CD4-positive, alpha-beta memory T cell (primary cell): Measurements from ENCODE around the gene CFAP65. TPM values are rescaled to one million over a fixed set of nuclear protein-coding genes. Genes with fewer than 3 reads are reported as not detected.

Experiments used
- CTCF ChIA-PET: fragments of 350-600 bp; sonication (Branson Sonifier 250); formaldehyde crosslinking; loops from one replicate; lab custom pipeline; 2021; ENCODE audit warnings: inconsistent platforms; ENCODE audit not compliant: partially characterized antibody; lab: Charles Lee
- POLR2A ChIA-PET: fragments of 350-600 bp; sonication (Branson Sonifier 250); formaldehyde crosslinking; loops from one replicate; lab custom pipeline; 2021; ENCODE audit not compliant: partially characterized antibody; lab: Charles Lee
- DNase-seq, 5 donors: peaks; one replicate each; pipeline versions ENCODE4 v3.0.0 to v3.0.0-alpha.2; 2020 to 2022; ENCODE audit warnings: mixed read lengths in 1 of 5
- H3K27ac ChIP-seq: one replicate; pipeline ENCODE4 v1.7.0; 2013; ENCODE audit warnings: low read depth, low read length
- H3K27me3 ChIP-seq: 2 replicates; pipeline ENCODE4 v1.7.0; 2013; ENCODE audit warnings: mild to moderate bottlenecking, low read length, moderate library complexity; ENCODE audit not compliant: insufficient read depth
- H3K36me3 ChIP-seq: 2 replicates; pipeline ENCODE4 v1.7.0; 2013; ENCODE audit warnings: mild to moderate bottlenecking, low read length, moderate library complexity; ENCODE audit not compliant: insufficient read depth
- H3K4me1 ChIP-seq: 2 replicates; pipeline ENCODE4 v1.7.0; 2013; ENCODE audit warnings: mild to moderate bottlenecking, low read length, moderate library complexity; ENCODE audit not compliant: insufficient read depth
- H3K4me3 ChIP-seq, 2 donors: one replicate each; pipeline ENCODE4 v1.7.0; 2013; ENCODE audit warnings: low read length in 2 of 2, mild to moderate bottlenecking in 1 of 2
- H3K9me3 ChIP-seq, 2 donors: one replicate each; pipeline ENCODE4 v1.7.0; 2013; ENCODE audit warnings: low read length in 2 of 2, control low read depth in 1 of 2; ENCODE audit not compliant: control insufficient read depth in 1 of 2
- H3K27ac Mint-ChIP-seq, 7 donors: one replicate each; pipeline ENCODE4 v1.8.0; 2020 to 2021; ENCODE audit warnings: mixed read lengths in 7 of 7, mild to moderate bottlenecking in 6 of 7, inconsistent platforms in 3 of 7, moderate library complexity in 3 of 7
- H3K27me3 Mint-ChIP-seq, 2 donors: one replicate each; pipeline ENCODE4 v1.8.0; 2020 to 2021; ENCODE audit warnings: mixed read lengths in 2 of 2
- H3K36me3 Mint-ChIP-seq, 2 donors: one replicate each; pipeline ENCODE4 v1.8.0; 2020 to 2021; ENCODE audit warnings: mixed read lengths in 2 of 2, inconsistent platforms in 1 of 2, mild to moderate bottlenecking in 1 of 2
- H3K4me1 Mint-ChIP-seq, 4 donors: one replicate each; pipeline ENCODE4 v1.8.0; 2020 to 2021; ENCODE audit warnings: mixed read lengths in 4 of 4, mild to moderate bottlenecking in 1 of 4
- H3K4me3 Mint-ChIP-seq, 8 donors: one replicate each; pipeline ENCODE4 v1.8.0; 2020 to 2021; ENCODE audit warnings: mixed read lengths in 8 of 8, mild to moderate bottlenecking in 7 of 8, moderate library complexity in 6 of 8, inconsistent platforms in 3 of 8
- H3K9me3 Mint-ChIP-seq, 8 donors: one replicate each; pipeline ENCODE4 v1.8.0; 2020 to 2021; ENCODE audit warnings: mixed read lengths in 8 of 8, mild to moderate bottlenecking in 5 of 8, inconsistent platforms in 3 of 8, moderate library complexity in 1 of 8
- intact Hi-C: fragments of 100-400 bp; cut with micrococcal nuclease; formaldehyde crosslinking; loops from one replicate; pipeline ENCODE4 v1.15.1; 2023
- polyA plus RNA-seq, 2 donors: library from polyadenylated mRNA; unstranded; fragments of 300-500 nt; fragmentation: Illumina TruSeq; gene quantifications; one replicate each; pipeline ENCODE4 v1.2.3, GENCODE V29; 2021
- total RNA-seq, 2 experiments: library from RNA; stranded (reverse); gene quantifications; one replicate each; pipeline ENCODE4 v1.2.3, GENCODE V29; 2021

The CFAP65 gene
- total and polyA plus RNA-seq, 4 experiments from 2014 or later: not detected

DNA sequence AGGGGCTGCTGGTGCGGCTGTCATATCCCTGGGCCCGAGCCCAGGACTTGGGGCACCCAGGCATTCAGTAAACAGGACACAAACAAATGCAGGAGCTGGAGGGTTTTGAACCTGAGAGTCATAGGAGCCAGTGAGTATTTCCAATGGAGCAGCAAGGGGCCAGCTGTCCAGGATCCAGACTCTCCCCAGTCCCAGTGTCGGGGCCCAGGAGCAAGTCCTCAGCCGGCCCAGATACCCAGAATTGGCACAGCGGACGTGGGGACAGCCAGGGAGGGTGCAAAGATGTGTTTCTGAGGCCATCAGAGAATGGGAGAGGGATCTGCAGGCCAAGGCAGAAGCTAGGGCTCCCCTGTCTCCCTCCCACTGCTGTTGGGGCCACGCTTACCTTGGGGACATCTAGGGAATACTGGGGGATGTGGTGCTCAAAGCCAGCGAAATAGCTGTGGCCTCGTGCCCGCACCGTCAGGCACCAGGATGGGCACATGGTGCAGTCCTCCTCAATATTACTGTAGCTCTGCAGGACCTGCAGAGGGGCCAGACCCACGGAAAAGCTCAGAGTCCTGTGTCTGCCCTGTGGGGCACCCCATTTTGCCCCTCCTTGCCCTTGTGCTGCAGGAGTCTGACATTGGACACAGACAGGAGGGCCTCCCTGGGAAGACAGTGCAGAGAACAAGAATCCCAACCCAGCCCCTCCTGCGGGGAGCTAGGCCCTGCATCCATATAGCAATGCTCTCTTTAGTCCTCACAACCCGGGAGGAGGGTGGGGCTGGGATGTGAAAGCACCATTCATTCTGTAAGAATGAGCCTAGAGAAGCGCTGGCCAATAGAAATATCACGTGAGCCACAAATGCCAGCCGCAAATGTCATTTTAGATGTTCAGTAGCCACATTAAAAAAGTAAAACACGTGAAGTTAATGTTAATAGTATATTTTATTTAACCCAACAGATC is 15.4 kb downstream of the CFAP65 start:
- H3K9me3 Mint-ChIP-seq: no peaks in the 10 kb centered on the region
- H3K27ac ChIP-seq: no peak overlapping the region
- H3K36me3 Mint-ChIP-seq: no peaks in the 10 kb centered on the region
- ChIA-PET CTCF (interaction anchor here (1.3 to 3.2 kb wide), 4 partner anchors 17 to 131 kb away, joined by 3 to 19 read pairs (median 6); no protein-coding TSS in a partner anchor), POLR2A (no interaction called here)
- H3K4me3 ChIP-seq: no peak overlapping the region
- H3K27me3 Mint-ChIP-seq: peaks cover 8 to 11% of the 10 kb centered on the region in 2 donors
- no peaks in the 10 kb centered on the region for H3K36me3 ChIP-seq
- H3K27ac Mint-ChIP-seq: no peak overlapping the region
- H3K4me3 Mint-ChIP-seq: no peak overlapping the region
- intact Hi-C loops: no loop called here
- H3K4me1 Mint-ChIP-seq: peaks cover 0 to 1% (median 0%) of the 10 kb centered on the region in 4 donors
- no peaks in the 10 kb centered on the region for H3K27me3 ChIP-seq
- no peaks in the 10 kb centered on the region for H3K4me1 ChIP-seq
- DNase-seq: no peak
- H3K9me3 ChIP-seq: no peaks in the 10 kb centered on the region

DNA sequence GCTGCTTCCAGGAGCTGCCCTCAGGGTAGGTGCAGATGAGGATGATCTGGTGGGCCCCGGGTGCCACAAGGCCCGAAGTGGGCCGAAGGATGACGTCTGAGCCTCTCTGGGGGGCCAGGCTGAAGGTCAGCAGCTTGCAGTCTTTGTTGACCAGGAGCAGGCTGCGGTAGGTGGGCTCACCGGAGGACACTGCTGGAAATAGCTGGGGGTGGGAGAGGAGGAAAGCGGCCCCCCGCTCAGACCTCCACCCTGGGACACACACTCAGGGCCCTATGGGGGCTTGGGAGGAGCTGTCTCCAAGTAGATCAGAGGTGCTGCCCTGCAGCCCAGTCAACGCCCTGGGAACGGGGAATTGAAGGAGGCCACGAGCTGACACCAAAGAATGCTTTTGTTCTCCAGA is 17.3 kb downstream of the CFAP65 start:
- H3K9me3 Mint-ChIP-seq: no peaks in the 10 kb centered on the region
- H3K4me1 Mint-ChIP-seq: no peaks in the 10 kb centered on the region
- intact Hi-C loops: no loop called here

DNA sequence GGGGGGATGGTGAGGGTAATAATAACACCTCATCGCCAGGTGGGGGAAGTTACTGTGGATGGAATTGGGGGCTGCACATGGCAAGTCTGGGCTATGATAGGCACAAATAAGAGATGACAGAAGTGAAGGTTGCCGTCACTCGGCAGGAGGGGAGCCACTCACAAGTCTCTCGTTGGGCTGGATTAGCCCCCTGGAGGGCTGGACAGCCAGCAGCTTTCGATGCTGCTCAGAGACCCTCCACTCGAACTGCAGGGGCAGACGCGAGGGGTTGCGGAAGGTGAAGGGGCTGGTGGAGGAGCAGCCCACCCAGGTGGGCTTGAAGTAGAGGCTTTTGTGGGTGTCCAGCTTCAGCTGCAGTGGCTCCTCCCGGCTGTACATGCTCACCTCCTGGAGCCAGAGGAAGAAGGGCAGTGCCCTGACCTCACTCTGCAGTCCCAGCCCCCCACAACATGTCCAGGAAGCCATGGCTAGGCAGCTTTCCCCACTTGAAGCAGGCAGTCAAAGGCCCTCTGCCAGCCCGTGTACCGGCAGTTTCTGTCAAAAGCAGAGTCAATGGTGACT is 18.2 kb downstream of the CFAP65 start:
- no peak overlapping the region for H3K4me3 Mint-ChIP-seq
- ChIA-PET POLR2A (no interaction called here), CTCF (no interaction called here)
- H3K4me1 Mint-ChIP-seq: no peaks in the 10 kb centered on the region
- no peak for DNase-seq
- H3K9me3 Mint-ChIP-seq: no peaks in the 10 kb centered on the region
- intact Hi-C loops: no loop called here
- Histone ChIP-seq H3K27me3 (no peaks in the 10 kb centered on the region), H3K9me3 (no peaks in the 10 kb centered on the region), H3K27ac (no peak overlapping the region), H3K4me3 (no peak overlapping the region), H3K36me3 (no peaks in the 10 kb centered on the region), H3K4me1 (no peaks in the 10 kb centered on the region)
- H3K27ac Mint-ChIP-seq: no peak overlapping the region
- no peaks in the 10 kb centered on the region for H3K36me3 Mint-ChIP-seq
- peaks cover 4 to 6% of the 10 kb centered on the region in 2 donors for H3K27me3 Mint-ChIP-seq

More for the DNA sequence above, 17.3 kb downstream of the CFAP65 start:
- H3K27ac Mint-ChIP-seq: no peak overlapping the region
- POLR2A ChIA-PET: no interaction called here
- peaks cover 3 to 5% of the 10 kb centered on the region in 2 donors for H3K27me3 Mint-ChIP-seq
- Histone ChIP-seq H3K4me3 (no peak overlapping the region), H3K9me3 (no peaks in the 10 kb centered on the region), H3K27ac (no peak overlapping the region), H3K4me1 (no peaks in the 10 kb centered on the region), H3K36me3 (no peaks in the 10 kb centered on the region), H3K27me3 (no peaks in the 10 kb centered on the region)
- DNase-seq: no peak
- H3K4me3 Mint-ChIP-seq: no peak overlapping the region
- no peaks in the 10 kb centered on the region for H3K36me3 Mint-ChIP-seq
- CTCF ChIA-PET: interaction anchor here (0.7 to 2.6 kb wide), 3 partner anchors 12 to 29 kb away, joined by 3 to 7 read pairs (median 4); no protein-coding TSS in a partner anchor

DNA sequence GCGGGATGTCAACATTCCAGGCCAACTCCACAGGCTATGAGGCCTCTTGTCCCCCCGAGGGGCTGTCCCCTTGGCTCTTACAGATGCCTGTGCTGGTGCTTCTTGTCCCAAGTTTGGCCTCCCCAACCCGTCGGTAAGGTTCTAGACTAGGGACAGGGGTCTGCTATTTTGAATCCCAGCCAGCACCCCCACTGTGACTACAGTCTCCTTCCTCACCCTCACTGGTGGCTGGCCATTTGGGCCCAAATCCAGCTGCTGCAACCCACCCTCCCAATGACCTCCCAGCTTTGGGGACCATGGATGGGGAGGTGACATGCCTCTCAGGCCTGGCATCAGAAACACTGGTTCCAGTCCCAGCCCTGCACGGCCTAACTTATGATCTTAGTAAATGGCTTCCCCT is 18.7 kb downstream of the CFAP65 start:
- Histone ChIP-seq H3K4me1 (no peaks in the 10 kb centered on the region), H3K27ac (no peak overlapping the region), H3K27me3 (no peaks in the 10 kb centered on the region), H3K4me3 (no peak overlapping the region), H3K36me3 (no peaks in the 10 kb centered on the region), H3K9me3 (no peaks in the 10 kb centered on the region)
- H3K4me3 Mint-ChIP-seq: no peak overlapping the region
- intact Hi-C loops: no loop called here
- H3K36me3 Mint-ChIP-seq: no peaks in the 10 kb centered on the region
- no peak for DNase-seq
- no peaks in the 10 kb centered on the region for H3K9me3 Mint-ChIP-seq
- CTCF ChIA-PET: no interaction called here
- H3K4me1 Mint-ChIP-seq: no peaks in the 10 kb centered on the region
- peaks cover 2 to 6% of the 10 kb centered on the region in 2 donors for H3K27me3 Mint-ChIP-seq
- POLR2A ChIA-PET: no interaction called here
- H3K27ac Mint-ChIP-seq: no peak overlapping the region

DNA sequence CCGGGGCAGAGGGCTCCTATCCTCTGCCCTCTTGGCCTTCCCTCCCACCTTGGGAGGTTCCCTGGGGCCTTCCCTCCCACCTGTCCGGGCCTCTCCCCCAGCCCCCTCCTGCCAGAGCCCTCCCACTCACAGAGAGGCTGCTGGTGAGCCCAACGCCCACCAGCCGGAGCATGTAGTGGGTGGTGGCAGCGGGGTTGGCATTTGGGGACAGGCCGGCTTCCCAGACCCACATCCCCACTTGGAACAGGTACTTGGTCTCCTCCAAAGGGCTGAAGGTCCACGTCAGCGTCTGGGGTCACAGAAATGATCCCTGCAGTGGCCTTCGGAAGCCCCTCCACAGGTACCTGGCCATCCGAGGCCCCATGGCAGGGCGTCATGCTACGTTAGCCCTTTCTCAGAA is 19.3 kb downstream of the CFAP65 start:
- CTCF ChIA-PET: interaction anchor here (5.9 kb wide), 1 partner anchor 7 kb away, joined by 33 read pairs; no protein-coding TSS in a partner anchor
- intact Hi-C loops: no loop called here
- H3K27ac ChIP-seq: no peak overlapping the region

DNA sequence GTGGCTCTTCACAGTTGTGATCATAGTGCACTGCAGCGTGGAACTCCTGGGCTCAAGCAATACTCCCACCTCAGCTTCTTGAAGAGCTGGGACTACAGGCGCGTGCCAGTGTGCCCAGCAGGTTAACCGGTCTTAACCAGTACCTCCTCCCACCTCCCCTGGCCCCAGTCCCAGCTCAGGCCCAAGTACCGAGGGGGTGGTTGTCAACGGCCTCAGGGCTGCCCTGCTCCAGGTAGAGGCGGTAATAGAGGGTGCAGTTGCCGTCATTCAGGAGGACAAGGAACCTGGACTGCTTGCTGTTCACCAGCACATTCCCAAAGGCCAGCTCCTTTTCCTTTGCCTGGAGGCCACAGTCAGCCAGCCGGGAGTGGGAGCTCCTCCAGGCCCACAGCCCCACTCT is 19.7 kb downstream of the CFAP65 start:
- H3K4me1 Mint-ChIP-seq: no peaks in the 10 kb centered on the region
- no peak overlapping the region for H3K27ac Mint-ChIP-seq
- intact Hi-C loops: no loop called here

More for the DNA sequence above, 19.3 kb downstream of the CFAP65 start:
- no peaks in the 10 kb centered on the region for H3K9me3 ChIP-seq
- Mint-ChIP-seq H3K27me3 (peaks cover 2 to 8% of the 10 kb centered on the region in 2 donors), H3K4me1 (no peaks in the 10 kb centered on the region), H3K4me3 (no peak overlapping the region), H3K36me3 (no peaks in the 10 kb centered on the region), H3K27ac (no peak overlapping the region), H3K9me3 (no peaks in the 10 kb centered on the region)
- no peak for DNase-seq
- H3K4me3 ChIP-seq: no peak overlapping the region
- no peaks in the 10 kb centered on the region for H3K27me3 ChIP-seq
- POLR2A ChIA-PET: no interaction called here
- H3K4me1 ChIP-seq: no peaks in the 10 kb centered on the region
- H3K36me3 ChIP-seq: no peaks in the 10 kb centered on the region

More for the DNA sequence above, 19.7 kb downstream of the CFAP65 start:
- Mint-ChIP-seq H3K36me3 (no peaks in the 10 kb centered on the region), H3K4me3 (no peak overlapping the region), H3K27me3 (peaks cover 4 to 8% of the 10 kb centered on the region in 2 donors), H3K9me3 (no peaks in the 10 kb centered on the region)
- Histone ChIP-seq H3K27me3 (no peaks in the 10 kb centered on the region), H3K4me3 (no peak overlapping the region), H3K9me3 (no peaks in the 10 kb centered on the region), H3K36me3 (no peaks in the 10 kb centered on the region), H3K4me1 (no peaks in the 10 kb centered on the region), H3K27ac (no peak overlapping the region)
- no peak for DNase-seq
- ChIA-PET CTCF (interaction anchor here (5.9 kb wide), 1 partner anchor 7 kb away, joined by 33 read pairs; no protein-coding TSS in a partner anchor), POLR2A (no interaction called here)
